H1 (cell line): Measurements from ENCODE around the gene HPCAL4. TPM values are rescaled to one million over a fixed set of nuclear protein-coding genes. Genes with fewer than 3 reads are reported as not detected.
A peak's percentile ranks its signal among the peaks of the same experiment; 100 is the strongest.

ENCODE experiments used
- CTCF ChIA-PET: fragments of 300-600 bp; sonication (Branson Sonifier 250); formaldehyde crosslinking; loops from one replicate; lab custom pipeline; 2021; ENCODE audit not compliant: partially characterized antibody; lab: Charles Lee
- POLR2A ChIA-PET: fragments of 300-600 bp; sonication (Branson Sonifier 250); formaldehyde crosslinking; loops from one replicate; lab custom pipeline; 2021; ENCODE audit warnings: inconsistent platforms; ENCODE audit not compliant: partially characterized antibody; lab: Charles Lee
- DNase-seq, 2 experiments: peaks; one replicate each; pipeline versions ENCODE4 v3.0.0 to v3.0.0-alpha.2; 2010 to 2022; ENCODE audit warnings: low spot score in 2 of 2, low read depth in 1 of 2, mixed read lengths in 1 of 2
- FAIRE-seq: peaks from 2 replicates; lab custom pipeline; 2011; peaks lifted over from hg19 to GRCh38; lab: Jason Lieb, UNC
- H2AFZ ChIP-seq: 2 replicates; pipeline ENCODE4 v1.8.1; 2012; ENCODE audit warnings: low read length, inconsistent platforms
- H2AK5ac ChIP-seq: 2 replicates; pipeline ENCODE4 v1.6.1; 2013; ENCODE audit warnings: low read depth, low read length
- H2BK120ac ChIP-seq: replicated peaks from 2 replicates; pipeline ENCODE3; 2013; ENCODE audit warnings: low read depth, low read length, inconsistent platforms
- H2BK12ac ChIP-seq: 2 replicates; pipeline ENCODE4 v1.6.1; 2013; ENCODE audit warnings: low read depth, low read length
- H2BK15ac ChIP-seq: 2 replicates; pipeline ENCODE4 v1.6.1; 2013; ENCODE audit warnings: low read length
- H2BK20ac ChIP-seq: 2 replicates; pipeline ENCODE4 v1.6.1; 2013; ENCODE audit warnings: low read length
- H2BK5ac ChIP-seq: 2 replicates; pipeline ENCODE4 v1.6.1; 2013; ENCODE audit warnings: low read depth, low read length
- H3K14ac ChIP-seq: 2 replicates; pipeline ENCODE4 v1.6.1; 2013; ENCODE audit warnings: inconsistent platforms; ENCODE audit not compliant: insufficient read length
- H3K18ac ChIP-seq: 2 replicates; pipeline ENCODE4 v1.6.1; 2013; ENCODE audit warnings: low read length; ENCODE audit errors: extremely low read depth
- H3K23ac ChIP-seq: 2 replicates; pipeline ENCODE4 v1.6.1; 2013; ENCODE audit warnings: inconsistent platforms; ENCODE audit not compliant: insufficient read length
- H3K23me2 ChIP-seq: 2 replicates; pipeline ENCODE4 v1.6.1; 2013; ENCODE audit warnings: low read depth, low read length
- H3K27ac ChIP-seq: 2 replicates; pipeline ENCODE4 v1.6.1; 2011; ENCODE audit warnings: low read depth, low read length, inconsistent platforms
- H3K27me3 ChIP-seq, 4 experiments: replicated peaks in 1 of 4; 1 replicate in 1 of 4; 2 replicates in 3 of 4; pipeline versions ENCODE4 v1.6.1 to v1.8.1; 2011 to 2013; ENCODE audit warnings: low read length in 3 of 4, mild to moderate bottlenecking in 3 of 4, inconsistent platforms in 2 of 4, mixed read lengths in 2 of 4, moderate library complexity in 1 of 4; ENCODE audit not compliant: control insufficient read depth in 3 of 4, insufficient read depth in 3 of 4; ENCODE audit errors: extremely low read depth in 1 of 4
- H3K36me3 ChIP-seq, 4 experiments: 2 replicates each; pipeline versions ENCODE4 v1.6.1 to v1.8.1; 2011 to 2013; ENCODE audit warnings: mild to moderate bottlenecking in 4 of 4, low read length in 3 of 4, moderate library complexity in 2 of 4, control low read depth in 1 of 4, inconsistent platforms in 1 of 4; ENCODE audit not compliant: insufficient read depth in 4 of 4, control insufficient read depth in 2 of 4
- H3K4ac ChIP-seq: replicated peaks from 2 replicates; pipeline ENCODE3; 2013; ENCODE audit warnings: low read length, low read depth, mixed read lengths, inconsistent platforms; ENCODE audit not compliant: insufficient read length
- H3K4me1 ChIP-seq, 4 experiments: replicated peaks in 1 of 4; 1 replicate in 1 of 4; 2 replicates in 3 of 4; pipeline versions ENCODE4 v1.6.1 to v1.8.1; 2011 to 2013; ENCODE audit warnings: low read length in 3 of 4, inconsistent platforms in 2 of 4, mixed read lengths in 1 of 4; ENCODE audit not compliant: insufficient read depth in 4 of 4, control insufficient read depth in 3 of 4
- H3K4me2 ChIP-seq, 2 experiments: 2 replicates each; pipeline versions ENCODE4 v1.6.1 to v1.8.1; 2011 to 2013; ENCODE audit warnings: low read depth in 2 of 2, low read length in 2 of 2, control low read depth in 1 of 2, inconsistent platforms in 1 of 2, mild to moderate bottlenecking in 1 of 2; ENCODE audit not compliant: insufficient read depth in 1 of 2
- H3K4me3 ChIP-seq, 4 experiments: fragments of 200-600, 300-600 bp in 1 of 4; sonication (generic), shearing (Covaris generic), sonication (Bioruptor Twin) in 1 of 4; 2 replicates each; pipeline versions ENCODE4 v1.5.1 to v1.8.1; 2011 to 2016; ENCODE audit warnings: low read length in 4 of 4, low read depth in 3 of 4, control low read depth in 2 of 4, inconsistent platforms in 2 of 4, mild to moderate bottlenecking in 2 of 4, mixed read lengths in 1 of 4, moderate library complexity in 1 of 4; ENCODE audit not compliant: insufficient read depth in 2 of 4; ENCODE audit errors: extremely low read depth in 1 of 4
- H3K56ac ChIP-seq: replicated peaks from 2 replicates; pipeline ENCODE3; 2013; ENCODE audit warnings: low read depth, mild to moderate bottlenecking, mixed read lengths, low read length, inconsistent platforms; ENCODE audit not compliant: insufficient read length
- H3K79me1 ChIP-seq: 2 replicates; pipeline ENCODE4 v1.6.1; 2013; ENCODE audit warnings: low read depth, low read length, control low read depth
- H3K79me2 ChIP-seq, 2 experiments: 2 replicates each; pipeline versions ENCODE4 v1.6.1 to v1.8.1; 2012 to 2013; ENCODE audit warnings: low read length in 2 of 2, mild to moderate bottlenecking in 2 of 2, inconsistent platforms in 1 of 2; ENCODE audit not compliant: insufficient read depth in 2 of 2, control insufficient read depth in 1 of 2
- H3K9ac ChIP-seq, 4 experiments: replicated peaks in 1 of 4; 1 replicate in 1 of 4; 2 replicates in 3 of 4; pipeline versions ENCODE4 v1.6.1 to v1.8.1; 2011 to 2013; ENCODE audit warnings: low read depth in 3 of 4, low read length in 3 of 4, control low read depth in 2 of 4, mild to moderate bottlenecking in 2 of 4, moderate library complexity in 2 of 4, inconsistent platforms in 1 of 4; ENCODE audit errors: extremely low read depth in 1 of 4
- H3K9me3 ChIP-seq, 2 experiments: 2 replicates each; pipeline versions ENCODE4 v1.6.1 to v1.8.1; 2012 to 2013; ENCODE audit warnings: mild to moderate bottlenecking in 2 of 2, moderate library complexity in 2 of 2, control low read depth in 1 of 2, inconsistent platforms in 1 of 2, low read depth in 1 of 2, low read length in 1 of 2, mixed read lengths in 1 of 2; ENCODE audit not compliant: insufficient read depth in 2 of 2
- H4K20me1 ChIP-seq, 2 experiments: replicated peaks in 1 of 2; 2 replicates each; pipeline versions ENCODE3 to v1.8.1; 2011 to 2013; ENCODE audit warnings: inconsistent platforms in 2 of 2, low read length in 2 of 2, mild to moderate bottlenecking in 1 of 2; ENCODE audit not compliant: insufficient read depth in 2 of 2, control insufficient read depth in 1 of 2
- H4K5ac ChIP-seq: 2 replicates; pipeline ENCODE4 v1.6.1; 2013; ENCODE audit warnings: low read length, low read depth, mixed read lengths, inconsistent platforms; ENCODE audit not compliant: insufficient read length
- H4K8ac ChIP-seq: 2 replicates; pipeline ENCODE4 v1.8.0; 2013; ENCODE audit warnings: mild to moderate bottlenecking, moderate library complexity, low read length, inconsistent platforms; ENCODE audit not compliant: insufficient read depth; ENCODE audit errors: extremely low read depth
- H4K91ac ChIP-seq: replicated peaks from 2 replicates; pipeline ENCODE3; 2013; ENCODE audit warnings: low read length, mixed read lengths, inconsistent platforms; ENCODE audit not compliant: insufficient read length
- CHD1 ChIP-seq: IDR thresholded peaks from 2 replicates; pipeline ENCODE4 v1.6.1; 2012; ENCODE audit warnings: low read depth, low read length, improper control_type of control experiment
- GTF2F1 ChIP-seq: IDR thresholded peaks from 2 replicates; pipeline ENCODE4 v1.6.1; 2012; ENCODE audit warnings: low read depth, low read length, improper control_type of control experiment, borderline replicate concordance
- MAFK ChIP-seq: IDR thresholded peaks from 2 replicates; pipeline ENCODE4 v1.6.1; 2012; ENCODE audit warnings: low read depth, mild to moderate bottlenecking, improper control_type of control experiment, low read length
- NANOG ChIP-seq: IDR thresholded peaks from 2 replicates; pipeline ENCODE4 v1.6.1; 2011; ENCODE audit warnings: low read length, low read depth, mild to moderate bottlenecking, inconsistent platforms; ENCODE audit not compliant: insufficient read depth, poor library complexity, severe bottlenecking
- RBBP5 ChIP-seq: IDR thresholded peaks from 2 replicates; pipeline ENCODE4 v1.7.1; 2012; ENCODE audit warnings: low read depth, mild to moderate bottlenecking, inconsistent platforms, low read length, moderate library complexity, borderline replicate concordance
- RFX5 ChIP-seq: IDR thresholded peaks from 2 replicates; pipeline ENCODE4 v1.6.1; 2011; ENCODE audit warnings: low read depth, low read length, improper control_type of control experiment, borderline replicate concordance
- RNF2 ChIP-seq: fragments of 200-900, 300-1000 bp; sonication (generic); IDR thresholded peaks from 2 replicates; pipeline ENCODE4 v1.7.1; 2016; ENCODE audit warnings: borderline replicate concordance, low read depth, mild to moderate bottlenecking, antibody characterized with exemption, low read length; ENCODE audit not compliant: poor library complexity, severe bottlenecking; ENCODE audit errors: missing control alignments
- SIRT6 ChIP-seq: IDR thresholded peaks from one replicate; pipeline ENCODE4 v1.7.1; 2012; ENCODE audit warnings: low read length, inconsistent platforms
- SUZ12 ChIP-seq: fragments of 200-600 bp; sonication (generic); IDR thresholded peaks from 2 replicates; pipeline ENCODE4 v1.6.1; 2012; ENCODE audit warnings: mild to moderate bottlenecking, inconsistent platforms, low read length, moderate library complexity, mixed read lengths
- TBP ChIP-seq: IDR thresholded peaks from 2 replicates; pipeline ENCODE4 v1.6.1; 2011; ENCODE audit warnings: low read depth, low read length, improper control_type of control experiment
- WGBS, 2 experiments: shearing (Covaris generic) in 1 of 2; methylation state at CpG; one replicate each; pipeline versions ENCODE4 v1.1.6 to v1.1.7; 2013 to 2015; ENCODE audit warnings: low lambda C conversion rate in 2 of 2, mixed read lengths in 2 of 2, inconsistent platforms in 1 of 2, low coverage in 1 of 2, missing lambda C conversion rate in 1 of 2; ENCODE audit not compliant: insufficient replicate concordance in 2 of 2, insufficient coverage in 1 of 2, insufficient read length in 1 of 2; ENCODE audit errors: extremely low coverage in 1 of 2, missing lambda C conversion rate in 1 of 2; 5-methylcytosine and 5-hydroxymethylcytosine counted together
- polyA plus RNA-seq, 7 experiments: library from polyadenylated mRNA; depleted of rRNA in 3 of 7; stranded (reverse) in 5 of 7; unstranded in 2 of 7; fragments of >200 nt in 5 of 7; fragments of 200-250 nt in 2 of 7; gene quantifications; 1 replicate in 5 of 7; 2 replicates in 1 of 7; 4 replicates in 1 of 7; pipeline versions ENCODE4 v1.2.1 to v1.2.3, GENCODE V29; 2011 to 2013; ENCODE audit warnings: missing spikeins in 2 of 7, mixed read lengths in 2 of 7
- total RNA-seq: library from RNA; stranded (reverse); fragmentation: NEBNext Ultra II Directional; extraction: Animal tissue kit (Norgen Biotek cat#: 25700); gene quantifications from 2 replicates; pipeline ENCODE4 v1.2.1, GENCODE V29; 2021
- TF ChIP-seq, protein P1 (sequence below): IDR thresholded peaks from 2 replicates; pipeline ENCODE4 v1.6.1; 2012; ENCODE audit warnings: low read length, inconsistent platforms

The HPCAL4 gene
- total and polyA plus RNA-seq, 2 of the 8 experiments (the other 6 are each of a cell fraction or from before 2014, with no cell fraction given) = 0.54 to 0.74 TPM

DNA sequence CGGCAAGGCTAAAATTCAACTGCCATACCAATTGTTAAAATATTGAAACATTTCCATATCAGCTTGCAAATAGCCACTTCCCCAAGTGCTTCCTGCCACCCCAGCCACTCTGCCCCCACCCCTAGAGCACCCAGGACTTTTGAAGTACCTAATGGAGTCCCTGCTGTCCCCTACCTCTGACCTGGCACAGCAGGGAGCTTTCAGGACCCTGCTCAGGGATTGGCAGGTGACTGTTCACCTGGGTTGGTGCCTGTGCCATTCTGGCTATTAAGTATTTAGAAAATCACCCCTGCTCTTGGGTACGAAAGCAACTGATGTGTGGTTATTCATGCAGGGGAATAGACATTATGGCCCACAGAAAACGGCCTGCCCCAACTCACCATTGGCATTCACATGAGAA lies 9.1 kb upstream of the HPCAL4 start:
- Histone ChIP-seq H3K56ac (no peak overlapping the region), H3K14ac (no peak overlapping the region), H3K9ac (no peak overlapping the region), H2BK120ac (no peak overlapping the region), H3K36me3 (no peaks in the 10 kb centered on the region), H3K4me2 (peak overlapping the region in 1 of 2 experiments; percentile 46; a peak in 1 of 4 replicates), H3K27me3 (peaks cover 31 to 93% (median 63%) of the 10 kb centered on the region in 4 experiments), H3K79me1 (no peaks in the 10 kb centered on the region), H2AK5ac (0 out of 2 replicates have a peak overlapping the region, but pooled peaks have one; percentile 39), H3K18ac (no peak overlapping the region), H2BK12ac (peak overlapping the region; percentile 75; the same call in 1 of the 2 replicates), H3K4ac (no peak overlapping the region), H3K23ac (no peak overlapping the region), H3K4me1 (peaks cover 0 to 17% (median 9%) of the 10 kb centered on the region in 4 experiments; a peak in 5 of 7 replicates), H4K5ac (no peak overlapping the region), H3K27ac (no peak overlapping the region), H4K8ac (no peak overlapping the region), H4K20me1 (no peaks in the 10 kb centered on the region), H2BK5ac (peak overlapping the region; percentile 9; the same call in 1 of the 2 replicates), H2BK15ac (no peak overlapping the region), H3K4me3 (peak overlapping the region in 1 of 4 experiments; percentile 48; a peak in 1 of 8 replicates), H2BK20ac (peak overlapping the region; percentile 61; the same call in 1 of the 2 replicates), H3K79me2 (no peaks in the 10 kb centered on the region), H4K91ac (no peak overlapping the region), H3K23me2 (no peaks in the 10 kb centered on the region; the same call in 1 of the 2 replicates), H2AFZ (no peak overlapping the region), H3K9me3 (no peaks in the 10 kb centered on the region)
- 68% methylated on average over 3 of the region's 3 CpGs; no CpG with 5 or more reads in 1 of the 2 experiments for WGBS, 2 experiments
- ChIA-PET CTCF (interaction anchor here (0.7 to 4.9 kb wide), 11 partner anchors 10 to 99 kb away, joined by 3 to 57 read pairs (median 4); partner anchors contain the start of gene NT5C1A), POLR2A (interaction anchor here (1.0 to 4.0 kb wide), 7 partner anchors 10 to 124 kb away, joined by 3 to 32 read pairs (median 7); partner anchors contain the start of genes HPCAL4 and PABPC4)
- DNase-seq (no peak), FAIRE-seq (no peak)
- TF ChIP-seq GTF2F1 = no peak
- TF ChIP-seq, protein P1, sequence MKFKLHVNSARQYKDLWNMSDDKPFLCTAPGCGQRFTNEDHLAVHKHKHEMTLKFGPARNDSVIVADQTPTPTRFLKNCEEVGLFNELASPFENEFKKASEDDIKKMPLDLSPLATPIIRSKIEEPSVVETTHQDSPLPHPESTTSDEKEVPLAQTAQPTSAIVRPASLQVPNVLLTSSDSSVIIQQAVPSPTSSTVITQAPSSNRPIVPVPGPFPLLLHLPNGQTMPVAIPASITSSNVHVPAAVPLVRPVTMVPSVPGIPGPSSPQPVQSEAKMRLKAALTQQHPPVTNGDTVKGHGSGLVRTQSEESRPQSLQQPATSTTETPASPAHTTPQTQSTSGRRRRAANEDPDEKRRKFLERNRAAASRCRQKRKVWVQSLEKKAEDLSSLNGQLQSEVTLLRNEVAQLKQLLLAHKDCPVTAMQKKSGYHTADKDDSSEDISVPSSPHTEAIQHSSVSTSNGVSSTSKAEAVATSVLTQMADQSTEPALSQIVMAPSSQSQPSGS = no peak
- TF ChIP-seq SUZ12 = no peak
- TF ChIP-seq NANOG = no peak
- no peak for TF ChIP-seq RBBP5
- TF ChIP-seq MAFK = no peak
- no peak for TF ChIP-seq SIRT6
- no peak for TF ChIP-seq RFX5
- no peak for TF ChIP-seq RNF2
- no peak for TF ChIP-seq CHD1
- TF ChIP-seq TBP = no peak
